Activated T-cell treated with anti-CD3 and anti-CD28 coated beads, Interleukin-2, amount 50 U/mL, for 48 hours (primary cell): ENCODE results near the gene KLHL5.

Source experiments
- DNase-seq, 2 experiments: peaks; one replicate each; pipeline ENCODE4 v3.0.0-alpha.2; 2020

KLHL5 gene

GRCh38 chr4:39062094-39062769 lies at the start of gene KLHL5:
KLHL5 (plus strand) TSS chr4:39062232; CDS start chr4:39062653, 421 bp downstream.
- DNase-seq: no peak

GRCh38 chr4:39014028-39014427 lies 48.0 kb upstream of the KLHL5 start:
- DNase-seq: no peak

- DNase-seq: no peak
Measured at GRCh38 chr4:39020130-39020529, 41.9 kb upstream of the KLHL5 start.

GRCh38 chr4:39021631-39022030 lies 40.4 kb upstream of the KLHL5 start:
- DNase-seq: no peak

- DNase-seq: no peak
Measured at GRCh38 chr4:39022241-39022640, 39.8 kb upstream of the KLHL5 start.

- DNase-seq: no peak
Measured at GRCh38 chr4:39023059-39023458, 39.0 kb upstream of the KLHL5 start.

- DNase-seq: no peak
Measured at GRCh38 chr4:39024311-39024865, 37.6 kb upstream of the KLHL5 start.

- DNase-seq: no peak
Measured at GRCh38 chr4:39025552-39026085, 36.4 kb upstream of the KLHL5 start.

- DNase-seq: no peak
Measured at GRCh38 chr4:39026096-39026495, 35.9 kb upstream of the KLHL5 start.

- DNase-seq: no peak
Measured at GRCh38 chr4:39029752-39030694, 32.0 kb upstream of the KLHL5 start.

- no peak for DNase-seq
Measured at GRCh38 chr4:39030725-39031124, 31.3 kb upstream of the KLHL5 start.

GRCh38 chr4:39031590-39032020 lies 30.4 kb upstream of the KLHL5 start:
- peak; percentile 47 to 50 for DNase-seq

GRCh38 chr4:39032218-39033085 lies 29.6 kb upstream of the KLHL5 start, which contains the start of gene TMEM156:
TMEM156 (minus strand) TSS chr4:39032409; CDS start chr4:39032313, 96 bp downstream.
- peak; percentile 51 to 62 for DNase-seq

- no peak for DNase-seq
Measured at GRCh38 chr4:39036172-39036571, 25.9 kb upstream of the KLHL5 start.

- DNase-seq: no peak
Measured at GRCh38 chr4:39037491-39037825, 24.6 kb upstream of the KLHL5 start.

GRCh38 chr4:39037941-39038340 lies 24.1 kb upstream of the KLHL5 start:
- DNase-seq: no peak

- no peak for DNase-seq
Measured at GRCh38 chr4:39039108-39039507, 22.9 kb upstream of the KLHL5 start.

- no peak for DNase-seq
Measured at GRCh38 chr4:39042366-39042765, 19.7 kb upstream of the KLHL5 start.

GRCh38 chr4:39043058-39043860 lies 18.8 kb upstream of the KLHL5 start:
- DNase-seq: no peak

GRCh38 chr4:39043861-39044363 lies 18.1 kb upstream of the KLHL5 start:
- DNase-seq: no peak

- DNase-seq: peak; percentile 97
Measured at GRCh38 chr4:39044364-39044955, 17.6 kb upstream of the KLHL5 start.
